ENCODE results near the gene HADHB. TPM values are rescaled to one million over a fixed set of nuclear protein-coding genes. Genes with fewer than 3 reads are reported as not detected.
"Not testable (repeated sequence)": the region's sequence is repeated elsewhere in the genome, so short reads cannot be mapped to it uniquely, and the experiment has no call there.

The HADHB gene
- total RNA-seq, 1 donor from 2014 or later = 79.4 TPM

GRCh38 chr2:26246818-26247217 lies 2.1 kb downstream of the HADHB start:
- peak overlapping the region; percentile 93 for H3K4me3 Mint-ChIP-seq
- peaks cover 32% of the 10 kb centered on the region for H3K4me1 Mint-ChIP-seq
- H3K27ac Mint-ChIP-seq = peak overlapping the region; percentile 8
- no peak for TF ChIP-seq CTCF (IDR thresholded peaks at IDR 0.05; ENCODE audit: unreplicated experiment)
- no peaks in the 10 kb centered on the region for H3K9me3 Mint-ChIP-seq
- H3K36me3 Mint-ChIP-seq = no peaks in the 10 kb centered on the region
- no peaks in the 10 kb centered on the region for H3K27me3 Mint-ChIP-seq (ENCODE audit: low read depth)
- no peak for DNase-seq (ENCODE audit: low spot score in 2 of 2, unreplicated experiment in 2 of 2)

- no peaks in the 10 kb centered on the region for H3K9me3 Mint-ChIP-seq
- H3K27ac Mint-ChIP-seq = no peak overlapping the region
- H3K27me3 Mint-ChIP-seq (ENCODE audit: low read depth) = no peaks in the 10 kb centered on the region
- no peak overlapping the region for H3K4me3 Mint-ChIP-seq
- no peak for DNase-seq (ENCODE audit: low spot score in 2 of 2, unreplicated experiment in 2 of 2)
- H3K36me3 Mint-ChIP-seq = peaks cover 2% of the 10 kb centered on the region
- H3K4me1 Mint-ChIP-seq = peaks cover 20% of the 10 kb centered on the region
- TF ChIP-seq CTCF (IDR thresholded peaks at IDR 0.05; ENCODE audit: unreplicated experiment) = no peak
Measured at GRCh38 chr2:26249625-26250024, 4.9 kb downstream of the HADHB start.

GRCh38 chr2:26251893-26252292 lies 7.2 kb downstream of the HADHB start:
- Mint-ChIP-seq H3K27ac (no peak overlapping the region), H3K27me3 (ENCODE audit: low read depth) (no peaks in the 10 kb centered on the region), H3K9me3 (no peaks in the 10 kb centered on the region), H3K36me3 (peaks cover 7% of the 10 kb centered on the region), H3K4me3 (no peak overlapping the region), H3K4me1 (peaks cover 4% of the 10 kb centered on the region)
- TF ChIP-seq CTCF (IDR thresholded peaks at IDR 0.05; ENCODE audit: unreplicated experiment) = no peak
- DNase-seq (ENCODE audit: low spot score in 2 of 2, unreplicated experiment in 2 of 2) = no peak

GRCh38 chr2:26255759-26256384 lies 11.1 kb downstream of the HADHB start:
- Mint-ChIP-seq H3K9me3 (no peaks in the 10 kb centered on the region), H3K4me1 (no peaks in the 10 kb centered on the region)
- no peak for TF ChIP-seq CTCF (IDR thresholded peaks at IDR 0.05; ENCODE audit: unreplicated experiment)

GRCh38 chr2:26258836-26259235 lies 14.1 kb downstream of the HADHB start:
- not testable (repeated sequence) for DNase-seq (ENCODE audit: low spot score in 2 of 2, unreplicated experiment in 2 of 2); H3K27ac Mint-ChIP-seq; H3K4me3 Mint-ChIP-seq; H3K9me3 Mint-ChIP-seq; H3K4me1 Mint-ChIP-seq; H3K27me3 Mint-ChIP-seq (ENCODE audit: low read depth)
- peaks cover 36% of the 10 kb centered on the region for H3K36me3 Mint-ChIP-seq

More at GRCh38 chr2:26255759-26256384, 11.1 kb downstream of the HADHB start:
- H3K4me3 Mint-ChIP-seq = no peak overlapping the region
- peaks cover 29% of the 10 kb centered on the region for H3K36me3 Mint-ChIP-seq
- H3K27ac Mint-ChIP-seq = no peak overlapping the region
- no peak for DNase-seq (ENCODE audit: low spot score in 2 of 2, unreplicated experiment in 2 of 2)
- H3K27me3 Mint-ChIP-seq (ENCODE audit: low read depth) = no peaks in the 10 kb centered on the region

GRCh38 chr2:26268213-26268612 lies 23.5 kb downstream of the HADHB start:
- no peak for DNase-seq (ENCODE audit: low spot score in 2 of 2, unreplicated experiment in 2 of 2)
- TF ChIP-seq CTCF (IDR thresholded peaks at IDR 0.05; ENCODE audit: unreplicated experiment) = no peak
- Mint-ChIP-seq H3K9me3 (peaks cover 6% of the 10 kb centered on the region), H3K27me3 (ENCODE audit: low read depth) (no peaks in the 10 kb centered on the region), H3K4me1 (no peaks in the 10 kb centered on the region), H3K27ac (no peak overlapping the region), H3K4me3 (no peak overlapping the region), H3K36me3 (peaks cover 27% of the 10 kb centered on the region)

GRCh38 chr2:26268670-26269385 lies 24.1 kb downstream of the HADHB start:
- not testable (repeated sequence) for H3K9me3 Mint-ChIP-seq; H3K4me3 Mint-ChIP-seq; H3K4me1 Mint-ChIP-seq; DNase-seq (ENCODE audit: low spot score in 2 of 2, unreplicated experiment in 2 of 2); H3K27ac Mint-ChIP-seq; H3K27me3 Mint-ChIP-seq (ENCODE audit: low read depth)
- H3K36me3 Mint-ChIP-seq = peaks cover 21% of the 10 kb centered on the region
